Osteocyte (in vitro differentiated cells): Measurements from ENCODE around the gene GRIK4. TPM values are rescaled to one million over a fixed set of nuclear protein-coding genes. Genes with fewer than 3 reads are reported as not detected.
A peak's percentile ranks its signal among the peaks of the same experiment; 100 is the strongest.
"Not testable (repeated sequence)": the region's sequence is repeated elsewhere in the genome, so short reads cannot be mapped to it uniquely, and the experiment has no call there.

Source experiments
- DNase-seq: peaks from one replicate; pipeline ENCODE4 v3.0.0; 2021; ENCODE audit warnings: mixed read lengths; ENCODE audit not compliant: unreplicated experiment; ENCODE audit errors: extremely low spot score
- H3K27ac Mint-ChIP-seq: one replicate; pipeline ENCODE4 v1.8.0; 2021; ENCODE audit warnings: mild to moderate bottlenecking, mixed read lengths; ENCODE audit not compliant: unreplicated experiment
- H3K27me3 Mint-ChIP-seq: one replicate; pipeline ENCODE4 v1.8.0; 2021; ENCODE audit warnings: mixed read lengths; ENCODE audit not compliant: unreplicated experiment
- H3K36me3 Mint-ChIP-seq: one replicate; pipeline ENCODE4 v1.8.0; 2021; ENCODE audit warnings: mixed read lengths; ENCODE audit not compliant: unreplicated experiment
- H3K4me1 Mint-ChIP-seq: one replicate; pipeline ENCODE4 v1.8.0; 2021; ENCODE audit warnings: mixed read lengths; ENCODE audit not compliant: unreplicated experiment
- H3K4me3 Mint-ChIP-seq: one replicate; pipeline ENCODE4 v1.8.0; 2021; ENCODE audit warnings: mild to moderate bottlenecking, moderate library complexity, mixed read lengths; ENCODE audit not compliant: unreplicated experiment
- H3K9me3 Mint-ChIP-seq: one replicate; pipeline ENCODE4 v1.8.0; 2021; ENCODE audit warnings: mixed read lengths; ENCODE audit not compliant: unreplicated experiment
- CTCF ChIP-seq: fragments of 200-600 bp; sonication (generic); IDR thresholded peaks from 2 replicates; pipeline ENCODE4 v1.5.0; 2021; ENCODE audit warnings: antibody characterized with exemption, mild to moderate bottlenecking, moderate library complexity
- total RNA-seq: library from RNA; stranded (reverse); gene quantifications from 2 replicates; pipeline ENCODE4 v1.2.1, GENCODE V29; 2021

GRIK4 gene
- total RNA-seq, 1 donor from 2014 or later = 0.11 TPM

DNA sequence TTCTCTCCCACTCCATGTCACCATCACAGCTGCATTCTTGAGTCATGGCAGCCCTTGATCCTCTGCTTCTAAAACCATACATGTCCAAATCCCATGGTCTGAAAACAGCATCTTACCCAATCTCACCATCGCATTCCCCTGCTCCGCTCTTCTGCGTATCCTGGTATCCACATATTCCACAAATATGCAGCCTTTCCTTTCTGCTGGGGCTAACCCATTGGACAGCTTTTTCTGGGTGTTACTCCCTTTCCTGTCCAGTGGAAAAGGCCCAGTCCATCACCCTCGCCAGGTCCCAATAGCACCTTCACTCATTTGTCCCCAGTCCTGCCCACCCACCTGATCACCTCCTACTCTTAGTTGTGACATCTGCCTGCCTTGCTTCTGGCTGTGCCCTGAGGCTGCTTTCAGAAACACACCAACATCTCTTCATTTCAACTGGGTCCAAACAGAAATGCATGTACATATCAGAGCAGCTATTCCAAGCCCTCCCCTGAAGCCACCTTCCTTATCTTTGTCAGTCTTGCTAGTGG lies 274.7 kb downstream of the GRIK4 start:
- H3K27me3 Mint-ChIP-seq = no peaks in the 10 kb centered on the region
- no peaks in the 10 kb centered on the region for H3K36me3 Mint-ChIP-seq
- H3K4me1 Mint-ChIP-seq = no peaks in the 10 kb centered on the region
- H3K27ac Mint-ChIP-seq = no peak overlapping the region
- H3K9me3 Mint-ChIP-seq = no peaks in the 10 kb centered on the region
- peak; percentile 46 for DNase-seq
- H3K4me3 Mint-ChIP-seq = no peak overlapping the region
- TF ChIP-seq CTCF = no peak

DNA sequence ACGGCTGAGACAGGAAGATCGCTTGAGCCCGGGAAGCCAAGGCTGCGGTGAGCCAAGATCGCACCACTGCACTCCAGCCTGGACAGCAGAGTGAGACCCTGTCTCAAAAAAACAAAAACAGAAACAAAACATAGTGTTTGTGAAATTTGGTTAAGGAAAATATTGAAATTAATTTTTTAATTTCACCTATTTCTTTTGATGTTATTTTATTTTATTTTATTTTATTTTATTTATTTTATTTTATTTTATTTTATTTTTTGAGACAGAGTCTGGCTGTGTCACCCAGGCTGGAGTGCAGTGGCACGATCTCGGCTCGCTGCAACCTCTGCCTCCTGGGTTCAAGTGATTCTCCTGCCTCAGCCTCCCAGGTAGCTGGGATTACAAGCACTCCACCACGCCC lies 275.7 kb downstream of the GRIK4 start:
- not testable (repeated sequence) for H3K4me1 Mint-ChIP-seq, H3K9me3 Mint-ChIP-seq, H3K27ac Mint-ChIP-seq, DNase-seq, H3K4me3 Mint-ChIP-seq, H3K36me3 Mint-ChIP-seq, H3K27me3 Mint-ChIP-seq

- H3K4me3 Mint-ChIP-seq = no peak overlapping the region
- no peak for TF ChIP-seq CTCF
- no peaks in the 10 kb centered on the region for H3K36me3 Mint-ChIP-seq
- H3K27ac Mint-ChIP-seq = no peak overlapping the region
- H3K9me3 Mint-ChIP-seq = no peaks in the 10 kb centered on the region
- DNase-seq = no peak
- no peaks in the 10 kb centered on the region for H3K4me1 Mint-ChIP-seq
- no peaks in the 10 kb centered on the region for H3K27me3 Mint-ChIP-seq
These were observed 277.8 kb downstream of the GRIK4 start for GRCh38 chr11:120789391-120789790.

DNA sequence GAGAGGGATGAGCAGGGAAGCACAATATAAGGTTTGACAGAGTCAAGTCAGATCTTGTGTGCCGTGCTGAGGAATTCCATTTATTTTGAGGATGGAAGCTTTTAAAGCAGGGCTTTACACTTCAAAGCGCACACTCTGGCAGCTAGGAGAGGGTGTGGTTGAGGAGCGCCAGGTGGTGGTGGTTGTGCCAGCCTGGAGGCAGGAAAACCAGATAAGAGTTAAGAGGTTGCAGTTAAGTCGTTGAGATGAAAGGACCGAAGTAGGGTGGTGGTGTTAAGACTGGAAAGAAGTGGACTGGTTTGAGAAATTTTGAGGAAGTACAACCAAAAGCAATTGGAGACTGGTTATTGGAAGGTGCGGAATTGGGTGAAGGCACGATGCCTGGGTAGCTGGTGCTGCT lies 280.8 kb downstream of the GRIK4 start:
- no peak for DNase-seq
- H3K9me3 Mint-ChIP-seq = no peaks in the 10 kb centered on the region
- no peaks in the 10 kb centered on the region for H3K27me3 Mint-ChIP-seq
- no peak overlapping the region for H3K4me3 Mint-ChIP-seq
- TF ChIP-seq CTCF = no peak
- no peak overlapping the region for H3K27ac Mint-ChIP-seq
- no peaks in the 10 kb centered on the region for H3K4me1 Mint-ChIP-seq
- no peaks in the 10 kb centered on the region for H3K36me3 Mint-ChIP-seq

- Mint-ChIP-seq H3K27ac (no peak overlapping the region), H3K4me1 (no peaks in the 10 kb centered on the region), H3K36me3 (no peaks in the 10 kb centered on the region), H3K27me3 (no peaks in the 10 kb centered on the region), H3K4me3 (no peak overlapping the region), H3K9me3 (no peaks in the 10 kb centered on the region)
- DNase-seq = no peak
- TF ChIP-seq CTCF = no peak
These were observed 281.6 kb downstream of the GRIK4 start for GRCh38 chr11:120793150-120793549.
